Parathyroid adenoma (tissue), 2 donors: ENCODE results near the gene POU6F2.

Source experiments
- H2AFZ ChIP-seq: fragments of 300-600 bp; sonication (generic); one replicate; pipeline ENCODE4 v1.7.0; 2017; ENCODE audit warnings: antibody characterized with exemption, mild to moderate bottlenecking
- H3K27ac ChIP-seq: fragments of 300-600 bp; sonication (generic); one replicate; pipeline ENCODE4 v1.7.0; 2017
- H3K27me3 ChIP-seq: fragments of 300-600 bp; sonication (generic); one replicate; pipeline ENCODE4 v1.7.0; 2017; ENCODE audit warnings: low read length; ENCODE audit not compliant: control insufficient read depth, insufficient read depth
- H3K36me3 ChIP-seq: fragments of 300-600 bp; sonication (generic); one replicate; pipeline ENCODE4 v1.7.0; 2017; ENCODE audit warnings: low read length; ENCODE audit not compliant: control insufficient read depth, insufficient read depth
- H3K4me1 ChIP-seq: fragments of 300-600 bp; sonication (generic); one replicate; pipeline ENCODE4 v1.7.0; 2017; ENCODE audit warnings: control low read depth
- H3K4me2 ChIP-seq: fragments of 300-600 bp; sonication (generic); one replicate; pipeline ENCODE4 v1.7.0; 2017; ENCODE audit warnings: low read length
- H3K4me3 ChIP-seq: fragments of 300-600 bp; sonication (generic); one replicate; pipeline ENCODE4 v1.7.0; 2017; ENCODE audit warnings: low read depth, low read length
- H3K79me2 ChIP-seq: fragments of 300-600 bp; sonication (generic); one replicate; pipeline ENCODE4 v1.7.0; 2017; ENCODE audit warnings: control low read depth
- H3K9ac ChIP-seq: fragments of 300-600 bp; sonication (generic); one replicate; pipeline ENCODE4 v1.7.0; 2017; ENCODE audit warnings: mild to moderate bottlenecking
- H3K9me3 ChIP-seq: fragments of 300-600 bp; sonication (generic); one replicate; pipeline ENCODE4 v1.7.0; 2017; ENCODE audit warnings: low read length; ENCODE audit not compliant: control insufficient read depth
- CTCF ChIP-seq: fragments of 300-600 bp; sonication (generic); IDR thresholded peaks from one replicate; pipeline ENCODE4 v1.7.0; 2017; ENCODE audit warnings: antibody characterized with exemption, mild to moderate bottlenecking
- donor health status: primary hyperparathyroidism.

POU6F2 gene

GRCh38 chr7:39430441-39430840 is 452.7 kb downstream of the POU6F2 start:
- no peaks in the 10 kb centered on the region for H3K79me2 ChIP-seq

GRCh38 chr7:39430909-39431641 is 453.4 kb downstream of the POU6F2 start:
- Histone ChIP-seq H2AFZ (no peak overlapping the region), H3K4me3 (no peak overlapping the region), H3K9me3 (no peaks in the 10 kb centered on the region), H3K9ac (no peak overlapping the region), H3K27me3 (no peaks in the 10 kb centered on the region), H3K79me2 (no peaks in the 10 kb centered on the region), H3K36me3 (no peaks in the 10 kb centered on the region), H3K4me2 (no peak overlapping the region), H3K4me1 (no peaks in the 10 kb centered on the region), H3K27ac (no peak overlapping the region)
- TF ChIP-seq CTCF: no peak

More at GRCh38 chr7:39430441-39430840, 452.7 kb downstream of the POU6F2 start:
- Histone ChIP-seq H3K4me2 (no peak overlapping the region), H3K4me1 (no peaks in the 10 kb centered on the region), H3K27ac (no peak overlapping the region), H3K36me3 (no peaks in the 10 kb centered on the region), H3K27me3 (no peaks in the 10 kb centered on the region), H3K9ac (no peak overlapping the region), H3K9me3 (no peaks in the 10 kb centered on the region), H2AFZ (no peak overlapping the region), H3K4me3 (no peak overlapping the region)
- no peak for TF ChIP-seq CTCF

GRCh38 chr7:39432368-39432767 is 454.7 kb downstream of the POU6F2 start:
- no peak for TF ChIP-seq CTCF
- H3K79me2 ChIP-seq: no peaks in the 10 kb centered on the region
- no peak overlapping the region for H3K27ac ChIP-seq
- H3K9me3 ChIP-seq: no peaks in the 10 kb centered on the region
- H2AFZ ChIP-seq: no peak overlapping the region
- H3K9ac ChIP-seq: no peak overlapping the region
- H3K4me3 ChIP-seq: no peak overlapping the region
- no peaks in the 10 kb centered on the region for H3K27me3 ChIP-seq
- H3K4me2 ChIP-seq: no peak overlapping the region
- H3K36me3 ChIP-seq: no peaks in the 10 kb centered on the region
- H3K4me1 ChIP-seq: no peaks in the 10 kb centered on the region

GRCh38 chr7:39432807-39433416 is 455.2 kb downstream of the POU6F2 start:
- Histone ChIP-seq H3K4me3 (no peak overlapping the region), H3K4me2 (no peak overlapping the region), H3K36me3 (no peaks in the 10 kb centered on the region), H3K9me3 (no peaks in the 10 kb centered on the region), H3K27ac (no peak overlapping the region), H3K4me1 (no peaks in the 10 kb centered on the region), H2AFZ (no peak overlapping the region), H3K9ac (no peak overlapping the region), H3K27me3 (no peaks in the 10 kb centered on the region), H3K79me2 (no peaks in the 10 kb centered on the region)
- no peak for TF ChIP-seq CTCF

- H3K79me2 ChIP-seq: no peaks in the 10 kb centered on the region
- no peaks in the 10 kb centered on the region for H3K36me3 ChIP-seq
- H3K4me3 ChIP-seq: no peak overlapping the region
- no peak overlapping the region for H2AFZ ChIP-seq
- no peaks in the 10 kb centered on the region for H3K27me3 ChIP-seq
- TF ChIP-seq CTCF: no peak
- no peaks in the 10 kb centered on the region for H3K4me1 ChIP-seq
- H3K4me2 ChIP-seq: no peak overlapping the region
- no peak overlapping the region for H3K27ac ChIP-seq
- H3K9me3 ChIP-seq: no peaks in the 10 kb centered on the region
- no peak overlapping the region for H3K9ac ChIP-seq
Observed at GRCh38 chr7:39433550-39433949, 455.8 kb downstream of the POU6F2 start.
